NCI-H1436 treated with DMSO at 0.1 percent for 48 hours (cell line): ENCODE results near the gene HIVEP1.
"Not testable (repeated sequence)": the region's sequence is repeated elsewhere in the genome, so short reads cannot be mapped to it uniquely, and the experiment has no call there.

Source experiments
- DNase-seq: peaks from one replicate; lab custom pipeline; 2025; lab: John Stamatoyannopoulos, UW

The HIVEP1 gene

GRCh38 chr6:12158686-12159415 lies 146.7 kb downstream of the HIVEP1 start:
- DNase-seq: no peak

GRCh38 chr6:12160326-12160725 lies 148.2 kb downstream of the HIVEP1 start:
- no peak for DNase-seq

- no peak for DNase-seq
These were observed 150.1 kb downstream of the HIVEP1 start for GRCh38 chr6:12162213-12162612.

- no peak for DNase-seq
These were observed 151.0 kb downstream of the HIVEP1 start for GRCh38 chr6:12163149-12163548.

DNA sequence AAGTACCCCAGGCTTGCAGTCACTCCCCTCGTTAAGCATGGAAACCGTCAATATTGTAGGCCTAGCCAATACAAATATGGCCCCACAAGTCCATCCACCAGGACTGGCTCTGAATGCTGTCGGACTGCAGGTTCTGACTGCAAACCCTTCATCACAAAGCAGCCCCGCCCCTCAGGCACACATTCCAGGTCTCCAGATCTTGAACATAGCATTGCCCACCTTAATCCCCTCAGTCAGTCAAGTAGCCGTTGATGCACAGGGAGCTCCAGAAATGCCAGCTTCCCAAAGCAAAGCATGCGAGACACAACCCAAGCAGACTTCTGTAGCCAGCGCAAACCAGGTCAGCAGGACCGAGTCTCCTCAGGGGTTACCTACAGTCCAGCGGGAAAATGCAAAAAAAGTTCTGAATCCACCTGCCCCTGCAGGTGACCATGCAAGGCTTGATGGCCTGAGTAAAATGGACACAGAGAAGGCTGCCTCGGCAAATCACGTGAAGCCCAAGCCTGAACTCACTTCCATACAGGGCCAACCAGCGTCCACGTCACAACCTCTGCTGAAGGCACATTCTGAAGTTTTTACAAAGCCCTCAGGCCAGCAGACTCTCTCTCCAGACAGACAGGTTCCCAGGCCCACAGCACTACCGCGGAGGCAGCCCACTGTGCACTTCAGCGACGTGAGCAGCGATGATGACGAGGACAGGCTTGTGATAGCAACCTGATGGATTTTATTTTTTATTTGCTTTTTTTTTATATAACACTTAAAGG lies 151.8 kb downstream of the HIVEP1 start:
- DNase-seq: no peak

- DNase-seq: no peak
These were observed 152.3 kb downstream of the HIVEP1 start for GRCh38 chr6:12164508-12164770.

GRCh38 chr6:12165297-12165696 lies 153.2 kb downstream of the HIVEP1 start:
- no peak for DNase-seq

GRCh38 chr6:12165722-12166280 lies 153.7 kb downstream of the HIVEP1 start:
- DNase-seq: no peak

- no peak for DNase-seq
These were observed 157.3 kb downstream of the HIVEP1 start for GRCh38 chr6:12169377-12169776.

- no peak for DNase-seq
These were observed 158.4 kb downstream of the HIVEP1 start for GRCh38 chr6:12170351-12171092.

GRCh38 chr6:12171717-12172116 lies 159.6 kb downstream of the HIVEP1 start:
- DNase-seq: no peak

GRCh38 chr6:12172572-12172971 lies 160.5 kb downstream of the HIVEP1 start:
- DNase-seq: no peak

GRCh38 chr6:12173181-12173580 lies 161.1 kb downstream of the HIVEP1 start:
- DNase-seq: no peak

GRCh38 chr6:12173661-12174060 lies 161.5 kb downstream of the HIVEP1 start:
- no peak for DNase-seq

DNA sequence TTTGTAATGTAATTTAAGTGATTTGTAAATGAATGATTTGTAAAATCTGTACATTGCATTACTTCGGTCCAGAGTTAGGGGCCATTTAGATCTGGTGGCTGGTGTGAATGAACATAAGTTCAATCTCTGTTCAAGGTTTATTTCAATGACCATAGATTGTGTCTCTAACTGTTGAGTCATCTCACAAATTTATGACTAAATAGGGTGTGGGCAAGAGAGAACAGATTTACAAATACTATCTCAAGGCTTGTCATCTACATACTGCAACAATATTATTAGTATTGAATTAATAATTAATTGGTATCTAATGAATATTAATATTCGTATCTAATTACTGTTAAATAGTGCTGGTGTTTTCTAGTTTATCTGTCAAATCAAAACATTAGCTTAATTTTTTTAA lies 162.8 kb downstream of the HIVEP1 start:
- DNase-seq: no peak

DNA sequence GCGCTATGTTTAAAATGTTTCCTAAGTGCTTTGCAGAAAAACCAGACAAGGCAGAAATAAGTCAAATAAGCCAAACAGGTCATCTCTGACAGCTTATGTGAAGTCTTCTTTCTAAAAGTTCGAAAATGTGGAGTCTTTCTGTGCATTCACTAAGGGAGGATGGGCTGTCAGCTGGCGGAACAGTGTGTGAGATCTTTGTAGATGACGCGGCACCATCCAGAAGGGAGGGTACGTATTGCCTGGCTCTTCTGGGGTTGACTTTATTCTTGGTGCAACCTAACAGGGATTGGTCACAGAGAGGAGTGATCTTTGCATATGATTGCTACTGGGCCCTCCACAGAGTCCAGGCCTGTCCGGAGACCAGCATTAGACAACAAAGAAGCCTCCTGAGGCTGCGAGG lies 163.5 kb downstream of the HIVEP1 start:
- DNase-seq: no peak

DNA sequence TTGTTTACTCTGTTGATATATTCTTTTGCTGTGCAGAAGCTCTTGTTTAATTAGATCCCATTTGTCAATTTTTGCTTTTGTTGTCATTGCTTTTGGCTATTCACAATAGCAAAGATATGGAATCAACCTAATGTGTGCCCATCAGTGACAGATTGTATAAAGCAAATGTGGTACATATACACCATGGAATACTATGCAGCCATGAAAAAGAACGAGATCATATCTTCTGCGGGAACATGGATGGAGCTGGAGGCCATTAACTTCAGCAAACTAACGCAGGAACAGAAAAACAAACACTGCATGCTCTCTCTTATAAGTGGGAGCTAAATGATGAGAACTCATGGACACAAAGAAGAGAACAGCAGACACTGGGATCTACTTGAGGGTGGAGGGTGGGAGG lies 164.7 kb downstream of the HIVEP1 start:
- not testable (repeated sequence) for DNase-seq

- no peak for DNase-seq
These were observed 166.4 kb downstream of the HIVEP1 start for GRCh38 chr6:12178521-12178920.

- DNase-seq: no peak
These were observed 169.4 kb downstream of the HIVEP1 start for GRCh38 chr6:12181481-12181880.

DNA sequence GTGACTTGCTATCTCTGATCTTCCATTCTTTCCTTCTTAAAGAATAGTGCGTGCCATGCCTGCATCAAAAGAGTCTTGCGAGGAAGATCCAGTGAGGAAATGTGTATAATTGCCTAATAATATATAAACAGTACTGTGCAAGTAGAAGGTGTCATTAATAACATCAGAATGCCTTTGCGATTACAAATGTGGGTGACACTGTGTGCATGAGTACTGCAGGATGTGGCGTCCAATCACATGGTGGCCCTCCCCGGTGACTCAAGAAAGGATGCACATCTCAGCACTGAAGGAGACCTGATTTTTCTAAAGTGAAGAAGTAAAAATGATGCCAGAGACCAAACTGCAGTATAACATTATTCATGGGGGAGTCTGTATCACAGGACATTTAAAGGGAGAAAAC lies 170.6 kb downstream of the HIVEP1 start:
- no peak for DNase-seq

GRCh38 chr6:12185081-12185673 lies 173.1 kb downstream of the HIVEP1 start:
- DNase-seq: no peak

GRCh38 chr6:12186528-12186927 lies 174.4 kb downstream of the HIVEP1 start:
- no peak for DNase-seq
